HG03442 (cell line): ENCODE results near the gene TSPEAR.
"Not testable (repeated sequence)": the region's sequence is repeated elsewhere in the genome, so short reads cannot be mapped to it uniquely, and the experiment has no call there.

Experiments used
- ATAC-seq: cut with Tn5 transposase; IDR thresholded peaks from one replicate; pipeline ENCODE4 v1.9.1; 2021; ENCODE audit warnings: mild to moderate bottlenecking, moderate library complexity; ENCODE audit not compliant: unreplicated experiment

TSPEAR gene

GRCh38 chr21:44510508-44511218, 200.7 kb downstream of the TSPEAR start:
- ATAC-seq: no peak

- ATAC-seq: no peak
Measured at GRCh38 chr21:44510109-44510507, 201.3 kb downstream of the TSPEAR start.

- no peak for ATAC-seq
Measured at GRCh38 chr21:44509539-44509938, 201.8 kb downstream of the TSPEAR start.

GRCh38 chr21:44508711-44509445, 202.5 kb downstream of the TSPEAR start:
- no peak for ATAC-seq

- ATAC-seq: no peak
Measured at GRCh38 chr21:44508426-44508710, 203.0 kb downstream of the TSPEAR start.

- no peak for ATAC-seq
Measured at GRCh38 chr21:44507673-44508425, 203.5 kb downstream of the TSPEAR start.

GRCh38 chr21:44506279-44507255, 204.8 kb downstream of the TSPEAR start:
- ATAC-seq: no peak

- no peak for ATAC-seq
Measured at GRCh38 chr21:44505673-44506278, 205.6 kb downstream of the TSPEAR start.

GRCh38 chr21:44503901-44504399, 207.4 kb downstream of the TSPEAR start:
- no peak for ATAC-seq

GRCh38 chr21:44503006-44503889, 208.1 kb downstream of the TSPEAR start:
- ATAC-seq: not testable (repeated sequence)

GRCh38 chr21:44502171-44502958, 209.0 kb downstream of the TSPEAR start:
- ATAC-seq: no peak

- ATAC-seq: no peak
Measured at GRCh38 chr21:44500111-44500510, 211.3 kb downstream of the TSPEAR start.

GRCh38 chr21:44499631-44500030, 211.7 kb downstream of the TSPEAR start:
- no peak for ATAC-seq

- ATAC-seq: no peak
Measured at GRCh38 chr21:44499211-44499560, 212.2 kb downstream of the TSPEAR start.

- ATAC-seq: no peak
Measured at GRCh38 chr21:44498280-44499210, 212.8 kb downstream of the TSPEAR start.

GRCh38 chr21:44497703-44498126, 213.7 kb downstream of the TSPEAR start:
- ATAC-seq: no peak
